ENCODE data around the gene KIF26A.
"Not testable (repeated sequence)": the region's sequence is repeated elsewhere in the genome, so short reads cannot be mapped to it uniquely, and the experiment has no call there.

The KIF26A gene

GRCh38 chr14:104197449-104198247 lies 59.3 kb downstream of the KIF26A start:
- Mint-ChIP-seq H3K9me3 (ENCODE audit: low read depth) (no peaks in the 10 kb centered on the region), H3K4me3 (no peak overlapping the region), H3K27me3 (no peaks in the 10 kb centered on the region), H3K4me1 (ENCODE audit: low read depth) (peaks cover 2% of the 10 kb centered on the region), H3K36me3 (no peaks in the 10 kb centered on the region), H3K27ac (no peak overlapping the region)

- H3K4me3 Mint-ChIP-seq, result no peak overlapping the region
- no peak overlapping the region for H3K27ac Mint-ChIP-seq
- no peaks in the 10 kb centered on the region for H3K27me3 Mint-ChIP-seq
- peaks cover 2% of the 10 kb centered on the region for H3K4me1 Mint-ChIP-seq (ENCODE audit: low read depth)
- H3K36me3 Mint-ChIP-seq, result no peaks in the 10 kb centered on the region
- H3K9me3 Mint-ChIP-seq (ENCODE audit: low read depth), result no peaks in the 10 kb centered on the region
These were observed 61.0 kb downstream of the KIF26A start for GRCh38 chr14:104199266-104199895.

- Mint-ChIP-seq H3K36me3 (no peaks in the 10 kb centered on the region), H3K27ac (no peak overlapping the region), H3K27me3 (no peaks in the 10 kb centered on the region), H3K4me3 (no peak overlapping the region), H3K4me1 (ENCODE audit: low read depth) (peaks cover 2% of the 10 kb centered on the region), H3K9me3 (ENCODE audit: low read depth) (no peaks in the 10 kb centered on the region)
These were observed 61.7 kb downstream of the KIF26A start for GRCh38 chr14:104200106-104200505.

- Mint-ChIP-seq H3K36me3 (no peaks in the 10 kb centered on the region), H3K27me3 (no peaks in the 10 kb centered on the region), H3K4me3 (no peak overlapping the region), H3K4me1 (ENCODE audit: low read depth) (peaks cover 2% of the 10 kb centered on the region), H3K27ac (no peak overlapping the region), H3K9me3 (ENCODE audit: low read depth) (no peaks in the 10 kb centered on the region)
These were observed 62.2 kb downstream of the KIF26A start for GRCh38 chr14:104200591-104200990.

- H3K9me3 Mint-ChIP-seq (ENCODE audit: low read depth), result no peaks in the 10 kb centered on the region
- H3K4me3 Mint-ChIP-seq, result no peak overlapping the region
- H3K4me1 Mint-ChIP-seq (ENCODE audit: low read depth), result peaks cover under 1% of the 10 kb centered on the region
These were observed 62.7 kb downstream of the KIF26A start for GRCh38 chr14:104201063-104201462.

GRCh38 chr14:104201496-104201895 lies 63.1 kb downstream of the KIF26A start:
- Mint-ChIP-seq H3K4me3 (no peak overlapping the region), H3K36me3 (no peaks in the 10 kb centered on the region)

More at GRCh38 chr14:104201063-104201462, 62.7 kb downstream of the KIF26A start:
- H3K27ac Mint-ChIP-seq, result no peak overlapping the region
- no peaks in the 10 kb centered on the region for H3K36me3 Mint-ChIP-seq
- no peaks in the 10 kb centered on the region for H3K27me3 Mint-ChIP-seq

GRCh38 chr14:104202259-104203070 lies 64.1 kb downstream of the KIF26A start:
- H3K27me3 Mint-ChIP-seq, result no peaks in the 10 kb centered on the region
- no peaks in the 10 kb centered on the region for H3K36me3 Mint-ChIP-seq
- no peak overlapping the region for H3K27ac Mint-ChIP-seq
- no peaks in the 10 kb centered on the region for H3K9me3 Mint-ChIP-seq (ENCODE audit: low read depth)
- no peaks in the 10 kb centered on the region for H3K4me1 Mint-ChIP-seq (ENCODE audit: low read depth)
- no peak overlapping the region for H3K4me3 Mint-ChIP-seq

More at GRCh38 chr14:104201496-104201895, 63.1 kb downstream of the KIF26A start:
- H3K27ac Mint-ChIP-seq, result no peak overlapping the region
- H3K4me1 Mint-ChIP-seq (ENCODE audit: low read depth), result no peaks in the 10 kb centered on the region
- H3K9me3 Mint-ChIP-seq (ENCODE audit: low read depth), result no peaks in the 10 kb centered on the region
- H3K27me3 Mint-ChIP-seq, result no peaks in the 10 kb centered on the region

GRCh38 chr14:104203071-104203425 lies 64.7 kb downstream of the KIF26A start:
- H3K36me3 Mint-ChIP-seq, result no peaks in the 10 kb centered on the region
- no peaks in the 10 kb centered on the region for H3K4me1 Mint-ChIP-seq (ENCODE audit: low read depth)
- H3K27me3 Mint-ChIP-seq, result no peaks in the 10 kb centered on the region
- no peak overlapping the region for H3K27ac Mint-ChIP-seq
- no peak overlapping the region for H3K4me3 Mint-ChIP-seq
- H3K9me3 Mint-ChIP-seq (ENCODE audit: low read depth), result no peaks in the 10 kb centered on the region

- Mint-ChIP-seq H3K27me3 (no peaks in the 10 kb centered on the region), H3K9me3 (ENCODE audit: low read depth) (no peaks in the 10 kb centered on the region), H3K36me3 (no peaks in the 10 kb centered on the region), H3K27ac (no peak overlapping the region), H3K4me3 (no peak overlapping the region), H3K4me1 (ENCODE audit: low read depth) (no peaks in the 10 kb centered on the region)
These were observed 66.3 kb downstream of the KIF26A start for GRCh38 chr14:104204660-104205149.

GRCh38 chr14:104205781-104206180 lies 67.4 kb downstream of the KIF26A start:
- Mint-ChIP-seq H3K27me3 (no peaks in the 10 kb centered on the region), H3K36me3 (no peaks in the 10 kb centered on the region), H3K4me3 (no peak overlapping the region), H3K9me3 (ENCODE audit: low read depth) (no peaks in the 10 kb centered on the region), H3K4me1 (ENCODE audit: low read depth) (no peaks in the 10 kb centered on the region), H3K27ac (no peak overlapping the region)

- H3K27ac Mint-ChIP-seq, result no peak overlapping the region
- H3K4me1 Mint-ChIP-seq (ENCODE audit: low read depth), result no peaks in the 10 kb centered on the region
- H3K9me3 Mint-ChIP-seq (ENCODE audit: low read depth), result no peaks in the 10 kb centered on the region
- no peaks in the 10 kb centered on the region for H3K27me3 Mint-ChIP-seq
- no peak overlapping the region for H3K4me3 Mint-ChIP-seq
- H3K36me3 Mint-ChIP-seq, result no peaks in the 10 kb centered on the region
These were observed 68.0 kb downstream of the KIF26A start for GRCh38 chr14:104206281-104206904.

GRCh38 chr14:104207142-104208014 lies 69.0 kb downstream of the KIF26A start:
- Mint-ChIP-seq H3K4me1 (ENCODE audit: low read depth) (no peaks in the 10 kb centered on the region), H3K4me3 (no peak overlapping the region), H3K27me3 (no peaks in the 10 kb centered on the region), H3K9me3 (ENCODE audit: low read depth) (no peaks in the 10 kb centered on the region), H3K27ac (no peak overlapping the region), H3K36me3 (no peaks in the 10 kb centered on the region)

- H3K36me3 Mint-ChIP-seq; H3K27ac Mint-ChIP-seq; H3K27me3 Mint-ChIP-seq; H3K4me1 Mint-ChIP-seq (ENCODE audit: low read depth); H3K9me3 Mint-ChIP-seq (ENCODE audit: low read depth); H3K4me3 Mint-ChIP-seq: not testable (repeated sequence)
These were observed 69.6 kb downstream of the KIF26A start for GRCh38 chr14:104208015-104208295.

- not testable (repeated sequence) for H3K9me3 Mint-ChIP-seq (ENCODE audit: low read depth); H3K27me3 Mint-ChIP-seq; H3K27ac Mint-ChIP-seq; H3K36me3 Mint-ChIP-seq; H3K4me3 Mint-ChIP-seq; H3K4me1 Mint-ChIP-seq (ENCODE audit: low read depth)
These were observed 69.9 kb downstream of the KIF26A start for GRCh38 chr14:104208331-104208730.

Data from activated naive CD8-positive, alpha-beta T cell (primary cell).